Mesothelial cell of epicardium (in vitro differentiated cells): ENCODE data around the gene SPAG4. TPM values are rescaled to one million over a fixed set of nuclear protein-coding genes. Genes with fewer than 3 reads are reported as not detected.

Source experiments
- DNase-seq, 2 experiments: peaks; one replicate each; pipeline ENCODE4 v3.0.0; 2021; ENCODE audit warnings: low spot score in 2 of 2; ENCODE audit not compliant: unreplicated experiment in 2 of 2
- H3K27ac Mint-ChIP-seq: 2 replicates; pipeline ENCODE4 v1.8.0; 2021; ENCODE audit warnings: mixed read lengths
- H3K27me3 Mint-ChIP-seq: 2 replicates; pipeline ENCODE4 v1.8.0; 2021; ENCODE audit warnings: low read depth, mixed read lengths
- H3K36me3 Mint-ChIP-seq: 2 replicates; pipeline ENCODE4 v1.8.0; 2021; ENCODE audit warnings: mixed read lengths
- H3K4me1 Mint-ChIP-seq: 2 replicates; pipeline ENCODE4 v1.8.0; 2021; ENCODE audit warnings: mixed read lengths
- H3K4me3 Mint-ChIP-seq: 2 replicates; pipeline ENCODE4 v1.8.0; 2021; ENCODE audit warnings: mild to moderate bottlenecking, moderate library complexity, mixed read lengths
- H3K9me3 Mint-ChIP-seq: 2 replicates; pipeline ENCODE4 v1.8.0; 2021; ENCODE audit warnings: mixed read lengths
- total RNA-seq: library from RNA; stranded (reverse); gene quantifications from 3 replicates; pipeline ENCODE4 v1.2.1, GENCODE V29; 2021
- TF ChIP-seq, protein P1 (sequence below): fragments of 200-600 bp; sonication (generic); IDR thresholded peaks from one replicate; pipeline ENCODE4 v1.5.0; 2021; ENCODE audit warnings: antibody characterized with exemption; ENCODE audit not compliant: unreplicated experiment

SPAG4 gene
- total RNA-seq, 1 donor from 2014 or later: 4.0 TPM

DNA sequence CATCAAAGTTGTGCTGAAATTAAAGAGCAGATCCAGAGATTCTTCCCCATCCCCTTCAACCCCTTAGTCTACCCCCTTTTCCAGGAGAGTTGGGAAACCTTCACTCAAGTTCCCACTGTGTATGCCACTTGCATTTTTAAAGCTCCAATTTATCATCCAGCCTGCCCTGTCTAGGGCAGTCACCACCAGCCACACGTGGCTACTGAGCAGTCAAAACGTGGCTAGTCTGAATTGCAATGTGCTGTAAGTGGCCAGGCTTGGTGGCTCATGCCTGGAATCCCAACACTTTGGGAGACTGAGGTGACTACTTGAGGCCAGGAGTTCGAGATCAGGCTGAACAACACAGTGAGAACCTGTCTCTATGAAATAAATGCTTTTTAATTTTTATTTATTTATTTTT lies 38.8 kb upstream of the SPAG4 start:
- DNase-seq: no peak
- Mint-ChIP-seq H3K36me3 (peaks cover 2% of the 10 kb centered on the region), H3K4me1 (no peaks in the 10 kb centered on the region), H3K27me3 (peaks cover 2% of the 10 kb centered on the region), H3K4me3 (no peak overlapping the region), H3K27ac (no peak overlapping the region), H3K9me3 (peaks cover 18% of the 10 kb centered on the region)
- TF ChIP-seq, protein P1, sequence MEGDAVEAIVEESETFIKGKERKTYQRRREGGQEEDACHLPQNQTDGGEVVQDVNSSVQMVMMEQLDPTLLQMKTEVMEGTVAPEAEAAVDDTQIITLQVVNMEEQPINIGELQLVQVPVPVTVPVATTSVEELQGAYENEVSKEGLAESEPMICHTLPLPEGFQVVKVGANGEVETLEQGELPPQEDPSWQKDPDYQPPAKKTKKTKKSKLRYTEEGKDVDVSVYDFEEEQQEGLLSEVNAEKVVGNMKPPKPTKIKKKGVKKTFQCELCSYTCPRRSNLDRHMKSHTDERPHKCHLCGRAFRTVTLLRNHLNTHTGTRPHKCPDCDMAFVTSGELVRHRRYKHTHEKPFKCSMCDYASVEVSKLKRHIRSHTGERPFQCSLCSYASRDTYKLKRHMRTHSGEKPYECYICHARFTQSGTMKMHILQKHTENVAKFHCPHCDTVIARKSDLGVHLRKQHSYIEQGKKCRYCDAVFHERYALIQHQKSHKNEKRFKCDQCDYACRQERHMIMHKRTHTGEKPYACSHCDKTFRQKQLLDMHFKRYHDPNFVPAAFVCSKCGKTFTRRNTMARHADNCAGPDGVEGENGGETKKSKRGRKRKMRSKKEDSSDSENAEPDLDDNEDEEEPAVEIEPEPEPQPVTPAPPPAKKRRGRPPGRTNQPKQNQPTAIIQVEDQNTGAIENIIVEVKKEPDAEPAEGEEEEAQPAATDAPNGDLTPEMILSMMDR: no peak

DNA sequence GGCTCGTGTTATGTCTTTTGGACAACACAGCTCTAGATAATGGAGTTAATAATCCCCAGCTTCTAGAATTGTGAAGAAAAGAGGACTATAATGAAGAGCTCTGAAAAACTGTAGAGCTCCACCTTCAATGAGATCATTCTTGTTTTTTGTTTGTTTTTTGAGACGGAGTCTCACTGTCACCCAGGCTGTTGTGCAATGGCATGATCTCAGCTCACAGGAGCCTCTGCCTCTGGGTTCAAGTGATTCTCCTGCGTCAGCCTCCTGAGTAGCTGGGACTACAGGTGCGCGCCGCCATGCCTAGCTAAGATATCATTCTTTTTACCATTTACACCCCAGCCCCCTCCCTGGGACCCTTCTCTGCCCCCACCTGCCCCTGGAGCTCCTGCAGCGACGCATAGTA lies 37.2 kb upstream of the SPAG4 start:
- DNase-seq: no peak
- H3K9me3 Mint-ChIP-seq: peaks cover 13% of the 10 kb centered on the region
- H3K27me3 Mint-ChIP-seq: no peaks in the 10 kb centered on the region
- no peaks in the 10 kb centered on the region for H3K4me1 Mint-ChIP-seq
- H3K4me3 Mint-ChIP-seq: no peak overlapping the region
- TF ChIP-seq, protein P1: no peak
- H3K36me3 Mint-ChIP-seq: no peaks in the 10 kb centered on the region
- no peak overlapping the region for H3K27ac Mint-ChIP-seq

DNA sequence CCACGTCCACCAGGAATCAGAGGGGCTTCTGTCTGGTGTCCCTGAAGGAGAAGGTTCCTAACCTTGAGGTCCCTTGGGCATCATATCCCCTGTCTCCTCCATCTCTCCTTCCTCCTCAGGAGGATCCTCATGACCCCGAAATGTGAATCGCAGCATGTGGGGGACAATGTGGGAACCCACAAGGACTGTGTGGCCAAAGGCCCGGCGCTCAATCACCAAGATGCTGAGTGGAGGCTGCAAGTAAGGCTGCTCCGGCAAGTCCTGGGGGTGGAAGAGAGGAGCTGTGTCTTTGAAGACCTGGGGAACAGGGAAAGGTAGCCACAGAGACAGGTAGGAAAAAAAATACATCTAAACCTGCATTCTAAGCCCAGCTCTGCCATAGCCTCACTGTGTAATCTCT lies 36.4 kb upstream of the SPAG4 start:
- DNase-seq: no peak
- H3K27ac Mint-ChIP-seq: no peak overlapping the region
- H3K9me3 Mint-ChIP-seq: peaks cover 9% of the 10 kb centered on the region
- H3K4me1 Mint-ChIP-seq: no peaks in the 10 kb centered on the region
- TF ChIP-seq, protein P1: no peak
- H3K27me3 Mint-ChIP-seq: no peaks in the 10 kb centered on the region
- no peak overlapping the region for H3K4me3 Mint-ChIP-seq
- H3K36me3 Mint-ChIP-seq: no peaks in the 10 kb centered on the region

DNA sequence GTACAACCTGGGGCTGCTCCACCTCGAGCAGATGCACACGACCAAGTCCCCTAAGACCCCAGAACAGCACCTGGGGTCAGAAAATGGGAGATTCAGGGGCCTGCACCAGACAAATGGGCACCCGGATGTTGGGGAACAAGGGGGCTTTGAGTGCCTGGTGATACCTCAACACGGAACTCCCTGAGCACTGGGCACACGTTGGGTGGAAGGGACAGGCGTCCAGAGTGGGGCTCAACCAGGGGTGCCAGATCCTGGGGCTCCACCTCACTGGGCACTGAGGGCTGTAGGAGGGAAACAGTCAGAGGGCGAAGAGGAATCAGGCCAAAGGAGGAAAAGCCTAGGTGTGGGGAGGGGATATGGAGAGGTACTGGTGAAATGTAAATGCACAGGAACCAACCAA lies 33.5 kb upstream of the SPAG4 start:
- no peak overlapping the region for H3K27ac Mint-ChIP-seq
- TF ChIP-seq, protein P1: no peak
- H3K4me3 Mint-ChIP-seq: no peak overlapping the region
- no peaks in the 10 kb centered on the region for H3K4me1 Mint-ChIP-seq
- no peak for DNase-seq
- no peaks in the 10 kb centered on the region for H3K36me3 Mint-ChIP-seq
- H3K9me3 Mint-ChIP-seq: peaks cover 6% of the 10 kb centered on the region
- H3K27me3 Mint-ChIP-seq: no peaks in the 10 kb centered on the region

DNA sequence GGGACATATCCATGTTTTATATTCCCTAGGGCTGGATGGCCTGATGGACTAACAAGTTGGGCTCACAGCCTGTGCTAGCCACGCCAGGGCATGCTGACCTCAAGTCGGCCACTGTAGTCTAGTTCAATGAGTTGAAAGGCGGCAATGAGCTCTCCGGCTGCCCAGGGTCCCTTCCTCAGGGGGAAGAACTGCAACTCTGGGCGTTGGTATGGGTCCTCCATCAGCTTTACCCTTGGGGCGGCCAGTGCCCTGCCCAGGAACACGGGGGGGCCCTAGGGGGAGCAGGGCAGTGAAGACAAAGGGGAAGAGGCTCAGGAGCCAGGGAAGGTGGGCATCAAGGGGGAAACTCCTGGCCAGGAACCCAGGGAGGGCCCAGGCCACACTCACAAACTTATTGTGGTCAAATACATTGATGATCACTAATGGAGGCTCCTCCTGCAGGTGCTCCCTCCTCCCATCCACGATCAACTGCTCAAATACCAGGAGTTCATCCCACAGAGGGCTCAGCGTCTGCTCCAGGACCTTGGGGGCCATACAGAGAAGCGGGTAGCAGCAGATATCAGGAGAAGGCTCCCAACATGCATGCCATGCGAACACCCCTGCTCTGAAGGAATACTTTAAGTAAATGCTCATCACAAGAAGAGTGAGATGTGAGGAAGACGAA lies 32.8 kb upstream of the SPAG4 start:
- Mint-ChIP-seq H3K9me3 (peaks cover 6% of the 10 kb centered on the region), H3K4me3 (no peak overlapping the region), H3K27me3 (no peaks in the 10 kb centered on the region), H3K4me1 (no peaks in the 10 kb centered on the region), H3K36me3 (no peaks in the 10 kb centered on the region), H3K27ac (no peak overlapping the region)
- no peak for DNase-seq
- TF ChIP-seq, protein P1: no peak
